Endothelial cell of umbilical vein (primary cell): ENCODE measurements around the gene THSD7B. TPM values are rescaled to one million over a fixed set of nuclear protein-coding genes. Genes with fewer than 3 reads are reported as not detected.

ENCODE experiments used
- BruUV-seq: library from RNA; stranded (reverse); fragments of 400-500 nt; replicated peaks from 2 replicates; lab custom pipeline; 2021; lab: Mats Ljungman, UMichigan
- CTCF ChIA-PET: fragments of 300-600, 350-600 bp; sonication (Branson Sonifier 250); formaldehyde crosslinking; loops from one replicate; lab custom pipeline; 2021; ENCODE audit warnings: antibody characterized with exemption, inconsistent platforms; lab: Charles Lee
- POLR2A ChIA-PET: fragments of 300-600, 350-600 bp; sonication (Branson Sonifier 250); formaldehyde crosslinking; loops from one replicate; lab custom pipeline; 2021; ENCODE audit warnings: antibody characterized with exemption, inconsistent platforms; lab: Charles Lee
- DNase-seq: peaks from one replicate; pipeline ENCODE4 v3.0.0-alpha.2; 2011; ENCODE audit warnings: low read depth, low spot score
- FAIRE-seq: peaks from 2 replicates; lab custom pipeline; 2011; peaks lifted over from hg19 to GRCh38; lab: Jason Lieb, UNC
- H2AFZ ChIP-seq: 2 replicates; pipeline ENCODE4 v1.6.0; 2012; ENCODE audit warnings: low read depth, low read length, control low read depth, inconsistent platforms
- H3K27ac ChIP-seq: 2 replicates; pipeline ENCODE4 v1.5.1; 2011; ENCODE audit warnings: low read depth, mild to moderate bottlenecking, control low read depth, low read length, moderate library complexity; ENCODE audit not compliant: insufficient read depth
- H3K27me3 ChIP-seq, 2 experiments: 2 replicates each; pipeline versions ENCODE4 v1.6.0 to v1.6.1; 2011; ENCODE audit warnings: low read length in 2 of 2, mixed read lengths in 1 of 2; ENCODE audit not compliant: control insufficient read depth in 2 of 2, insufficient read depth in 2 of 2
- H3K36me3 ChIP-seq, 2 experiments: 2 replicates in 1 of 2; 3 replicates in 1 of 2; pipeline ENCODE4 v1.5.1; 2011; ENCODE audit warnings: low read length in 2 of 2, mild to moderate bottlenecking in 1 of 2, moderate library complexity in 1 of 2; ENCODE audit not compliant: control insufficient read depth in 2 of 2, insufficient read depth in 2 of 2; ENCODE audit errors: extremely low read depth in 1 of 2
- H3K4me1 ChIP-seq: 3 replicates; pipeline ENCODE4 v1.5.1; 2011; ENCODE audit warnings: mild to moderate bottlenecking, low read length; ENCODE audit not compliant: control insufficient read depth, insufficient read depth; ENCODE audit errors: extremely low read depth
- H3K4me2 ChIP-seq: 2 replicates; pipeline ENCODE4 v1.6.1; 2011; ENCODE audit warnings: low read length, control low read depth, mixed read lengths; ENCODE audit not compliant: insufficient read depth
- H3K4me3 ChIP-seq, 3 experiments: fragments of 200-600 bp in 1 of 3; sonication (generic), shearing (Covaris generic) in 1 of 3; replicated peaks in 1 of 3; 2 replicates each; pipeline ENCODE4 v1.5.1; 2011 to 2016; ENCODE audit warnings: control low read depth in 3 of 3, low read length in 3 of 3, mild to moderate bottlenecking in 2 of 3, inconsistent platforms in 1 of 3, low read depth in 1 of 3, moderate library complexity in 1 of 3; ENCODE audit not compliant: insufficient read depth in 1 of 3
- H3K79me2 ChIP-seq: 2 replicates; pipeline ENCODE4 v1.6.0; 2012; ENCODE audit warnings: low read length, inconsistent platforms; ENCODE audit not compliant: control insufficient read depth, insufficient read depth
- H3K9ac ChIP-seq: replicated peaks from 2 replicates; pipeline ENCODE3; 2011; ENCODE audit warnings: low read length, control low read depth; ENCODE audit not compliant: insufficient read depth; ENCODE audit errors: extremely low read depth
- H3K9me1 ChIP-seq: replicated peaks from 3 replicates; pipeline ENCODE4 v1.6.0; 2011; ENCODE audit warnings: mild to moderate bottlenecking, low read length; ENCODE audit not compliant: control insufficient read depth, insufficient read depth; ENCODE audit errors: extremely low read depth
- H3K9me3 ChIP-seq: replicated peaks from 2 replicates; pipeline ENCODE4 v1.5.1; 2012; ENCODE audit warnings: low read length, inconsistent platforms; ENCODE audit not compliant: control insufficient read depth, insufficient read depth
- H4K20me1 ChIP-seq: replicated peaks from 2 replicates; pipeline ENCODE3; 2011; ENCODE audit warnings: mild to moderate bottlenecking, low read length; ENCODE audit not compliant: control insufficient read depth, insufficient read depth; ENCODE audit errors: extremely low read depth
- EZH2 ChIP-seq: IDR thresholded peaks from 2 replicates; pipeline ENCODE4 v1.6.1; 2012; ENCODE audit warnings: borderline replicate concordance, low read depth, mild to moderate bottlenecking, moderate library complexity, low read length, inconsistent platforms; ENCODE audit not compliant: severe bottlenecking
- FOS ChIP-seq: IDR thresholded peaks from 2 replicates; pipeline ENCODE4 v1.6.1; 2011; ENCODE audit warnings: mild to moderate bottlenecking, low read length, moderate library complexity, borderline replicate concordance; ENCODE audit not compliant: insufficient read depth
- GATA2 ChIP-seq: IDR thresholded peaks from 2 replicates; pipeline ENCODE4 v1.7.0; 2011; ENCODE audit warnings: low read depth, mild to moderate bottlenecking, moderate library complexity, mixed read lengths, low read length; ENCODE audit not compliant: insufficient read length, insufficient read depth
- JUN ChIP-seq: IDR thresholded peaks from 2 replicates; pipeline ENCODE4 v1.6.1; 2011; ENCODE audit warnings: borderline replicate concordance, low read depth; ENCODE audit not compliant: insufficient read length, insufficient read depth
- MYC ChIP-seq: IDR thresholded peaks from one replicate; pipeline ENCODE4 v1.6.1; 2011; ENCODE audit warnings: mild to moderate bottlenecking, low read depth, low read length
- POLR2A ChIP-seq: IDR thresholded peaks from 2 replicates; pipeline ENCODE4 v1.6.1; 2012; ENCODE audit warnings: low read depth, mild to moderate bottlenecking, control low read depth, low read length
- POLR2AphosphoS5 ChIP-seq: IDR thresholded peaks from 2 replicates; pipeline ENCODE4 v1.6.1; 2012; ENCODE audit warnings: low read depth, mild to moderate bottlenecking, control low read depth, low read length, moderate library complexity; ENCODE audit not compliant: insufficient read depth
- dilution Hi-C: fragments of 300-500 bp; cut with MboI; formaldehyde crosslinking; loops from one replicate; pipeline ENCODE4 v1.15.0; 2019; ENCODE audit warnings: low sequenced_read_pairs; ENCODE audit not compliant: extremely low pct_ligation_motif_present
- intact Hi-C: fragments of 100-400 bp; cut with micrococcal nuclease; formaldehyde crosslinking; loops from one replicate; pipeline ENCODE4 v1.10.0; 2022
- polyA plus RNA-seq, 4 experiments: library from polyadenylated mRNA; depleted of rRNA in 3 of 4; stranded (reverse) in 3 of 4; unstranded in 1 of 4; fragments of >200 nt; gene quantifications; 2 replicates each; pipeline versions ENCODE4 v1.2.1 to v1.2.3, GENCODE V29; 2011 to 2012; ENCODE audit warnings: missing spikeins in 1 of 4
- total RNA-seq: library from RNA; stranded (reverse); gene quantifications from 2 replicates; pipeline ENCODE4 v1.2.3, GENCODE V29; 2021
- TF ChIP-seq, protein P1 (sequence below): IDR thresholded peaks from 2 replicates; pipeline ENCODE4 v1.6.1; 2011; ENCODE audit not compliant: insufficient read depth, insufficient read length
- TF ChIP-seq, protein P2 (sequence below), 2 donors: IDR thresholded peaks; 1 replicate in 1 of 2; 2 replicates in 1 of 2; pipeline ENCODE4 v1.5.1; 2011; ENCODE audit warnings: low read length in 2 of 2, mild to moderate bottlenecking in 2 of 2, moderate library complexity in 2 of 2, control low read depth in 1 of 2, inconsistent platforms in 1 of 2, low read depth in 1 of 2; ENCODE audit not compliant: insufficient read depth in 1 of 2; ENCODE audit errors: extremely low read depth in 1 of 2

THSD7B gene
- total and polyA plus RNA-seq, 2 donors (not counting 3 experiments of a cell fraction or from before 2014, with no cell fraction given) = 0.04 TPM; not detected in 1

- Histone ChIP-seq H3K9ac (no peak overlapping the region), H2AFZ (no peak overlapping the region), H3K27me3 (no peaks in the 10 kb centered on the region), H3K4me3 (no peak overlapping the region), H3K27ac (no peak overlapping the region), H3K36me3 (no peaks in the 10 kb centered on the region), H3K9me3 (no peaks in the 10 kb centered on the region), H4K20me1 (no peaks in the 10 kb centered on the region), H3K4me1 (no peaks in the 10 kb centered on the region), H3K79me2 (no peaks in the 10 kb centered on the region), H3K9me1 (no peaks in the 10 kb centered on the region), H3K4me2 (no peak overlapping the region)
- ChIA-PET POLR2A (no interaction called here), CTCF (no interaction called here)
- dilution Hi-C loops = no loop called here
- FAIRE-seq (no peak), DNase-seq (no peak)
- TF ChIP-seq JUN (no peak), POLR2AphosphoS5 (no peak), GATA2 (no peak), MYC (no peak), EZH2 (no peak), POLR2A (no peak), FOS (no peak)
- TF ChIP-seq, protein P1, sequence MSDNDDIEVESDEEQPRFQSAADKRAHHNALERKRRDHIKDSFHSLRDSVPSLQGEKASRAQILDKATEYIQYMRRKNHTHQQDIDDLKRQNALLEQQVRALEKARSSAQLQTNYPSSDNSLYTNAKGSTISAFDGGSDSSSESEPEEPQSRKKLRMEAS = no peak
- TF ChIP-seq, protein P2, sequence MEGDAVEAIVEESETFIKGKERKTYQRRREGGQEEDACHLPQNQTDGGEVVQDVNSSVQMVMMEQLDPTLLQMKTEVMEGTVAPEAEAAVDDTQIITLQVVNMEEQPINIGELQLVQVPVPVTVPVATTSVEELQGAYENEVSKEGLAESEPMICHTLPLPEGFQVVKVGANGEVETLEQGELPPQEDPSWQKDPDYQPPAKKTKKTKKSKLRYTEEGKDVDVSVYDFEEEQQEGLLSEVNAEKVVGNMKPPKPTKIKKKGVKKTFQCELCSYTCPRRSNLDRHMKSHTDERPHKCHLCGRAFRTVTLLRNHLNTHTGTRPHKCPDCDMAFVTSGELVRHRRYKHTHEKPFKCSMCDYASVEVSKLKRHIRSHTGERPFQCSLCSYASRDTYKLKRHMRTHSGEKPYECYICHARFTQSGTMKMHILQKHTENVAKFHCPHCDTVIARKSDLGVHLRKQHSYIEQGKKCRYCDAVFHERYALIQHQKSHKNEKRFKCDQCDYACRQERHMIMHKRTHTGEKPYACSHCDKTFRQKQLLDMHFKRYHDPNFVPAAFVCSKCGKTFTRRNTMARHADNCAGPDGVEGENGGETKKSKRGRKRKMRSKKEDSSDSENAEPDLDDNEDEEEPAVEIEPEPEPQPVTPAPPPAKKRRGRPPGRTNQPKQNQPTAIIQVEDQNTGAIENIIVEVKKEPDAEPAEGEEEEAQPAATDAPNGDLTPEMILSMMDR (IDR thresholded peaks at IDR 0.05; ENCODE audit: extremely low read depth in 1 of 2, insufficient read depth in 1 of 2, low read depth in 1 of 2, low read length in 2 of 2) = no peak
- BruUV-seq = no TSS peak
- intact Hi-C loops = no loop called here
These were observed 950.4 kb downstream of the THSD7B start for GRCh38 chr2:137715731-137716191.
